ENCODE data around the gene HAVCR1.
A peak's percentile ranks its signal among the peaks of the same experiment; 100 is the strongest.
"Not testable (repeated sequence)": the region's sequence is repeated elsewhere in the genome, so short reads cannot be mapped to it uniquely, and the experiment has no call there.

The HAVCR1 gene

DNA sequence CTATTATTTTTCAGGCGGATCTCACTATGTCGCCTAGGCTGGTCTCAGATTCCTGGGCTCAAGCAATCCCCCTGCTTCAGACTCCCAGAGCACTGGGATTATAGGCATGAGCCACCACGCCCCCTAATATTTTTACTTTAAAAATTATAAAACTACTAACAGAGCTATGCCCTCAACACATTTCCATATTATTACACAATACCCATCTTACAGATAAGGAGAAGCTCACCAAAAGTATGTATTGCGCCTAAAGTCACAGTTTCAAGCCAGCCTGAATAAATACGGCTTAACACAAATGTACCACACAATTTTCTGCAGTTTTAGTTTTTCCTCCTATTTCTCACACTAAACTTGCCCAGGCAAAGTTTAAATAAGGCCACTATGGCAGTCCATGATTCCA is 9.9 kb upstream of the HAVCR1 start:
- Histone ChIP-seq H3K4me3 (ENCODE audit: low read depth, low read length) (no peak overlapping the region), H3K4me1 (ENCODE audit: control insufficient read depth, insufficient read depth, low read length) (no peaks in the 10 kb centered on the region), H3K9me3 (ENCODE audit: control insufficient read depth, insufficient read depth, low read depth, low read length) (no peaks in the 10 kb centered on the region), H3K27me3 (ENCODE audit: control insufficient read depth, insufficient read depth, low read length) (no peaks in the 10 kb centered on the region), H3K9ac (ENCODE audit: low read length) (no peak overlapping the region), H3K36me3 (ENCODE audit: control insufficient read depth, insufficient read depth, low read length) (no peaks in the 10 kb centered on the region), H3K27ac (ENCODE audit: low read depth, low read length) (no peak overlapping the region)

DNA sequence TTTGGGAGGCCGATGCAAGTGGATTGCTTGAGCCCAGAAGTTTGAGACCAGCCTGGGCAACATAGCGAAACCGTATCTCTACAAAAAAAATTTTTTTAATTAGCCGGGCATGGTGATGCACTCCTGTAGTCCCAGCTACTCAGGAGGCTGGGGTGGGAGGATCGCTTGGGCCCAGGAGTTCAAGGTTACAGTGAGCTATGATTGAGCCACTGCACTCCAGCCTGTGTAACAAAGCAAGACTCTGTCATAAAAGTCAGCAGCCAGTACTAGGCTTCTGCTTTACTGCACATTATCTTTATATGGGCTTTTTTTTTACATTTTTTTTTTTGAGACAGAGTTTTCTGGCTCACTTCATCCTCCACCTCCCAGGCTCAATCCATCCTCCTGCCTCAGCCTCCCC is 9.4 kb upstream of the HAVCR1 start:
- Histone ChIP-seq H3K36me3 (ENCODE audit: control insufficient read depth, insufficient read depth, low read length) (no peaks in the 10 kb centered on the region), H3K9me3 (ENCODE audit: control insufficient read depth, insufficient read depth, low read depth, low read length) (no peaks in the 10 kb centered on the region), H3K27ac (ENCODE audit: low read depth, low read length) (no peak overlapping the region), H3K4me1 (ENCODE audit: control insufficient read depth, insufficient read depth, low read length) (no peaks in the 10 kb centered on the region), H3K4me3 (ENCODE audit: low read depth, low read length) (no peak overlapping the region), H3K27me3 (ENCODE audit: control insufficient read depth, insufficient read depth, low read length) (no peaks in the 10 kb centered on the region), H3K9ac (ENCODE audit: low read length) (no peak overlapping the region)

DNA sequence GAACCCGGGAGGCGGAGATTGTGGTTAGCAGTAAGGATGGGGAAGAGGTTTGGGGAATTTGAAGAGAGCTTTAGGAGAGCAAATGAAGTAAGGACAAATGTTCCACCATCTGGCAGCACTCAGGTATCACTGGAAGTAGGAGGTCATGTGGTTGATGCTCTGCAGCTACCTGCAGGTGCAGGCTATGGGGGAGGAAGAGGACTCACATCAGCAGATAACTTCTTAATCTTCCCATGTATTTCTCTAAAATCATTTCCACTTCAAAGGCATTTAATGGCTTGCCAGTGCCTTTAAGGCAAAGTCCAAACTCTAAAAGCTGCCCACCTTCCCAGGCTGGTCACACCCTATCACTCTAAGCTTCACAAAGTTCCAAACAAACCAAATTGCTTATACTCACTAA is 8.1 kb upstream of the HAVCR1 start:
- no peaks in the 10 kb centered on the region for H3K36me3 ChIP-seq (ENCODE audit: control insufficient read depth, insufficient read depth, low read length)
- H3K4me3 ChIP-seq (ENCODE audit: low read depth, low read length), result no peak overlapping the region
- H3K9me3 ChIP-seq (ENCODE audit: control insufficient read depth, insufficient read depth, low read depth, low read length), result no peaks in the 10 kb centered on the region
- no peak overlapping the region for H3K27ac ChIP-seq (ENCODE audit: low read depth, low read length)
- H3K27me3 ChIP-seq (ENCODE audit: control insufficient read depth, insufficient read depth, low read length), result no peaks in the 10 kb centered on the region
- H3K9ac ChIP-seq (ENCODE audit: low read length), result no peak overlapping the region
- no peaks in the 10 kb centered on the region for H3K4me1 ChIP-seq (ENCODE audit: control insufficient read depth, insufficient read depth, low read length)

DNA sequence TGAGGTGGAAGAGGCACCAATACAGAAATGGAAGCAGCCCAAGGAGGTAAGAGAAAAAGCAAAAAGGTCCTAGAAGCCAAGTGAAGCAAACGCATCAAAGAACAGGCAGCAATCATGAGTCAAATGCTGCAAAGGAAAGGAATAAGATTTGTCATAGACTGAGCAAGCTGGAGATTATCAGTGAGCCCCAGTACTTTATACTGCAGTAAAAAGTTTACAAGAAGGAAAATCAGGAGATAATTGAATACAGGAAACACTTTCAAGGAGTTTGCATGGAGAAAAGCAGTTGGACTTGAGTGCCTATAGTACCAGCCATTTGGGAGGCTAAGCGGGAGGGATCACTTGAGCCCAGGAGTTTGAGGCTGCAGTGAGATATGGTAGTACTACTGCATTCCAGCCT is 7.2 kb upstream of the HAVCR1 start:
- H3K27me3 ChIP-seq (ENCODE audit: control insufficient read depth, insufficient read depth, low read length), result no peaks in the 10 kb centered on the region
- no peaks in the 10 kb centered on the region for H3K9me3 ChIP-seq (ENCODE audit: control insufficient read depth, insufficient read depth, low read depth, low read length)
- H3K9ac ChIP-seq (ENCODE audit: low read length), result no peak overlapping the region
- H3K36me3 ChIP-seq (ENCODE audit: control insufficient read depth, insufficient read depth, low read length), result no peaks in the 10 kb centered on the region
- no peaks in the 10 kb centered on the region for H3K4me1 ChIP-seq (ENCODE audit: control insufficient read depth, insufficient read depth, low read length)
- H3K27ac ChIP-seq (ENCODE audit: low read depth, low read length), result no peak overlapping the region
- no peak overlapping the region for H3K4me3 ChIP-seq (ENCODE audit: low read depth, low read length)

DNA sequence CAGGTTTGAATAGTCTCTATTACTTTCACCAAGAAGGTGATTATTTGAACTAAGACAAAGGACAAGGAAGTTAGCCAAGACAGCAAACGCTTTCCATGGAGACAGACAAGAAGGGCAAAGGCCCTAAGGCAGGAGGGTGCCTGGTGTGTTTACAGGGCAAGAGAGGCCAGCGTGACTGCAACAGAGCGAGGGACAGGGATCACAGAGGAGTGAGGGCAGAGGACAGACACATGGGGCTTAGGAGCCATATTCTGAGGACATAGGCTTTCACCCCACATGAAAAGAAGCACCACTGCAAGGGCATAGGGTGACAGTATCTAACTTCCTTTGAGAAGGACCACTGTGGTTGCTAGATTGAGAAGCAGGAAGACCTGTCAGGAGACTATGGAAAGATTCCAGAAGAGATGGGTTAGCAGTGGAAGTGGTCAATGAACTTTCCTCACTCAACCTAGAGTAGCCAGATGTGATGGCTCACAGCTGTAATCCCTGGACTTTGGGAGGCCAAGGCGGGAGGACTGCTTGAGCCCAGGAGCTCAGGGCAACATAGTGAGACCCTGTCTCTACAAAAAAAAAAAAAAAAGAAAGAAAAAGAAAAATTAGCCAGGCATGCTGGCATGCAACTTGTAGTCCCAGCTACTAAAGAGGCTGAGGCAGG is 5.0 kb upstream of the HAVCR1 start:
- Histone ChIP-seq H3K4me3 (ENCODE audit: low read depth, low read length) (no peak overlapping the region), H3K27ac (ENCODE audit: low read depth, low read length) (no peak overlapping the region), H3K27me3 (ENCODE audit: control insufficient read depth, insufficient read depth, low read length) (no peaks in the 10 kb centered on the region), H3K36me3 (ENCODE audit: control insufficient read depth, insufficient read depth, low read length) (no peaks in the 10 kb centered on the region), H3K9me3 (ENCODE audit: control insufficient read depth, insufficient read depth, low read depth, low read length) (no peaks in the 10 kb centered on the region), H3K4me1 (ENCODE audit: control insufficient read depth, insufficient read depth, low read length) (no peaks in the 10 kb centered on the region), H3K9ac (ENCODE audit: low read length) (no peak overlapping the region)

DNA sequence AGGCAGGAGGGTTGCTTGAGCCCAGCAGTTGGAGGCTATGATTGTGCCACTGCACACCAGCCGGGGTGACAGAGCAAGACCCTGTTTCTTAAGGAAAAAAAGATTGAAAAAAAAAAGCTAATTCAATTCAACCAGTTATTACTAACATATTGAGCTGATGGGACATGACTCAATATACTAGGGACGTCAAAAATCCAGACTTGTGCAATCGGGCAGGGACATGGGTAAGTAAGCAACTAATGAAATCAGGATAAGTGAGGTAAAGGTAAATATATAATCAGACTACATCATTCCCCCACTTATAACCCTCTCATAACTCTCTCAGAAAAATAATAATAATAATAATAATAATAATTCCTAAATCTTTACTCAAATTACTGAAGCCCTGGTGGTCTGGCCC is 975 bp upstream of the HAVCR1 start:
- H3K27ac ChIP-seq (ENCODE audit: low read depth, low read length), result no peak overlapping the region
- no peak overlapping the region for H3K9ac ChIP-seq (ENCODE audit: low read length)
- H3K4me1 ChIP-seq (ENCODE audit: control insufficient read depth, insufficient read depth, low read length), result no peaks in the 10 kb centered on the region
- H3K4me3 ChIP-seq (ENCODE audit: low read depth, low read length), result no peak overlapping the region
- no peaks in the 10 kb centered on the region for H3K27me3 ChIP-seq (ENCODE audit: control insufficient read depth, insufficient read depth, low read length)
- no peaks in the 10 kb centered on the region for H3K9me3 ChIP-seq (ENCODE audit: control insufficient read depth, insufficient read depth, low read depth, low read length)
- no peaks in the 10 kb centered on the region for H3K36me3 ChIP-seq (ENCODE audit: control insufficient read depth, insufficient read depth, low read length)

DNA sequence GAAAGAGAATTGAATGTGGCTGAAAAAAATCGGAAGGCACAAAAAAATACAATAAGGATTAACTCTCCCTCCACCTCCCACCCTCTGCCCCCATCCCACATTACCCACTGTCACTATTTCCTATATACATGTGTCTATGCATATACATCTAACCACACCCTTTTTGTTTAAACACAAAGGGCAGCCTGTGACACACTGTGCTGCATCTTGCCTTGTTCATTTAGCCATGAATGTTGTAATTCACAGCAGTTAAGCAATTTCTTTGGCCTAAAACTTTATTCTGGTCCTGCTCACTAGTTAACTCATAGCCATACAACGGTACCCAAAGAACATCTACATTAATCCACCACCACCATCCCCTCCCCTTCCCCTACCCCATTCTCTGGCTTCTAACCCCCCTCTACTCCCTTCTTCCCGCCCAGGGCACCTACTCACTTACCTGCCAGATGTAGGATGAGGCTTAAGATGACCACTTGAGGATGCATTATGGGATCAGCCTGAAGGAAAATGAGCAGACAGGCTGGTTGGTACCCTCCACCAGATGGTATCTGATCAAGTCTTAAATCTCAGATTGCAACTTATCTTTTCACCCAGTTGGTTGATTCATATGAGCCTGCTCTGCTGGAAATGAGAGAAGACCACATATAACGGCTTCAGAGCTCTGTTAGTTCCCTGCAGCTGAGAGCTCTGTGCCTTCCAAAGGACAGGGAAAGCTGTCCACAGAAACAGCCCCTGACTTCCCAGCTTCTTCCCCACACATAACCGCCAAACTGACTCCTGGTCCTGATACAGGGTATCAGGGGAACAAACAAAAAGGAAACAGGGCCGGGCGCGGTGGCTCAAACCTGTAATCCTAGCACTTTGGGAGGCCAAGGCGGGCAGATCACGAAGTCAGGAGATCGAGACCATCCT is 1.2 kb downstream of the HAVCR1 start:
- Histone ChIP-seq H3K9ac (ENCODE audit: low read length) (no peak overlapping the region), H3K4me3 (ENCODE audit: low read depth, low read length) (no peak overlapping the region), H3K36me3 (ENCODE audit: control insufficient read depth, insufficient read depth, low read length) (no peaks in the 10 kb centered on the region), H3K27ac (ENCODE audit: low read depth, low read length) (no peak overlapping the region), H3K27me3 (ENCODE audit: control insufficient read depth, insufficient read depth, low read length) (no peaks in the 10 kb centered on the region), H3K9me3 (ENCODE audit: control insufficient read depth, insufficient read depth, low read depth, low read length) (no peaks in the 10 kb centered on the region), H3K4me1 (ENCODE audit: control insufficient read depth, insufficient read depth, low read length) (no peaks in the 10 kb centered on the region)

DNA sequence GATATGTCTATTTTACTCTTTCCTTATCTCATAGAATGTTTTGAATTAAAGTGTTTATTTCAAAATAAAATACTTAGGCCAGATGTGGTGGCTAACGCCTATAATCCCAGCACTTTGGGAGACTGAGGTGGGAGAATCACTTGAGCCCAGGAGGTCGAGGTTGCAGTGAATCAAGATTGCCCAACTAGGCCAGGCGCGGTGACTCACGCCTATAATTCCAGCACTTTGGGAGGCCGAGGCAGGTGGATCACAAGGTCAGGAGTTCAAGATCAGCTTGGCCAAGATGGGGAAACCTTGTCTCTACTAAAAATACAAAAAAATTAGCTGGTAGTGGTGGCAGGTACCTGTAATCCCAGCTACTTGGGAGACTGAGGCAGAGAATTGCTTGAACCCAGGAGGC is 2.1 kb downstream of the HAVCR1 start:
- not testable (repeated sequence) for H3K9me3 ChIP-seq (ENCODE audit: control insufficient read depth, insufficient read depth, low read depth, low read length); H3K9ac ChIP-seq (ENCODE audit: low read length); H3K4me1 ChIP-seq (ENCODE audit: control insufficient read depth, insufficient read depth, low read length); H3K36me3 ChIP-seq (ENCODE audit: control insufficient read depth, insufficient read depth, low read length); H3K27ac ChIP-seq (ENCODE audit: low read depth, low read length); H3K27me3 ChIP-seq (ENCODE audit: control insufficient read depth, insufficient read depth, low read length); H3K4me3 ChIP-seq (ENCODE audit: low read depth, low read length)

DNA sequence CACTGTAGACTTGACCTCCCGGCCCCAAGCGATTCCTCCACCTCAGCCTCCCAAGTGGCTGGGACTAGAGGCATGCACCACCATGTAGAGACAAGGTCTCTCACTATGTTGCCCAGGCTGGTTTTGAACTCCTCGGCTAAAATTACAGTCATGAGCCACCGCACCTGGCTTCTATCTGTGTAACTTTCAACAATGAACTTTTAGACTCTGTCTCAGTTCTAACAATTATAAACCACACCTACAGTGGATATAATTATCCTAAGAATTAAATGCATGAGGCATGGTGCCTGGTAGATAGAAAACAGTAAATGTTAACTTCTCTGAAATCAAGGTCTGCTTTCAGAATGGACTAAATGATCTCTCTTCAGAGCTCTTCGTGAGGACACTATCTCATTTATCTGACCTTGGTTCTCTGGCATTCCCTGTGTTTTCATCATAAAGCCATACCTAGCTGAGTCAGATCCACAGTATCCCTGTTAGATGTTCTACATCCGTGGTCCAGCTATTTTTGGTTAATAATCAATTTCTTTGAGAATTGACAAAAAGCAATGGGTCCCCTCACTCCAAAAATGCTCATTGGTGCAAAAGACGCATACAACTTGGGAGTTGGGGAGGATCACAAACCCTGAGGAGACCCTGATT is 7.2 kb downstream of the HAVCR1 start:
- Histone ChIP-seq H3K9me3 (ENCODE audit: control insufficient read depth, insufficient read depth, low read depth, low read length) (no peaks in the 10 kb centered on the region; the same call in 1 of the 2 replicates), H3K4me1 (ENCODE audit: control insufficient read depth, insufficient read depth, low read length) (peaks cover 17% of the 10 kb centered on the region), H3K36me3 (ENCODE audit: control insufficient read depth, insufficient read depth, low read length) (no peaks in the 10 kb centered on the region), H3K27me3 (ENCODE audit: control insufficient read depth, insufficient read depth, low read length) (no peaks in the 10 kb centered on the region), H3K27ac (ENCODE audit: low read depth, low read length) (no peak overlapping the region), H3K9ac (ENCODE audit: low read length) (no peak overlapping the region), H3K4me3 (ENCODE audit: low read depth, low read length) (no peak overlapping the region)

DNA sequence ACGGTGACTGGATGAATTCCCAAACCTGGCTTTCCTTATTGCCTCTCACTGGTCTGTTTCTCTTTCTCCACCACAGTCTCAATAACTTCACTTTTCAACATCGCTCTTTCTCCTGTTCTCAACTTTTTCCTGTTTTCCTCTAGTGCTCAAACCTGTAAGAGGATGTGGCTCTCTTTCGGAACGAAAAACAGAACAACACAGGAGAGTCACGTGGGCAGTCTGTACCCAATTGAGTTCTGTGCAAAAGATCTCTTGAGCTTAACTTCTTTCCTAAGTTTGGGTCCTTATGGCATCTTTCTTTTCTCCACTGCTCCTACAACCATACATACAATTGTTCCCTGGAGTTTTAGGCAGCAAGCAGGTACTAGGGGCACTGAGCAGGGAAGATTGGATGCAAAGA is 8.9 kb downstream of the HAVCR1 start:
- Histone ChIP-seq H3K9ac (ENCODE audit: low read length) (peak overlapping the region; percentile 6), H3K36me3 (ENCODE audit: control insufficient read depth, insufficient read depth, low read length) (no peaks in the 10 kb centered on the region), H3K4me1 (ENCODE audit: control insufficient read depth, insufficient read depth, low read length) (peaks cover 17% of the 10 kb centered on the region), H3K9me3 (ENCODE audit: control insufficient read depth, insufficient read depth, low read depth, low read length) (no peaks in the 10 kb centered on the region; the same call in 1 of the 2 replicates), H3K4me3 (ENCODE audit: low read depth, low read length) (no peak overlapping the region), H3K27ac (ENCODE audit: low read depth, low read length) (peak overlapping the region; percentile 62; the same call in 1 of the 2 replicates), H3K27me3 (ENCODE audit: control insufficient read depth, insufficient read depth, low read length) (no peaks in the 10 kb centered on the region)

DNA sequence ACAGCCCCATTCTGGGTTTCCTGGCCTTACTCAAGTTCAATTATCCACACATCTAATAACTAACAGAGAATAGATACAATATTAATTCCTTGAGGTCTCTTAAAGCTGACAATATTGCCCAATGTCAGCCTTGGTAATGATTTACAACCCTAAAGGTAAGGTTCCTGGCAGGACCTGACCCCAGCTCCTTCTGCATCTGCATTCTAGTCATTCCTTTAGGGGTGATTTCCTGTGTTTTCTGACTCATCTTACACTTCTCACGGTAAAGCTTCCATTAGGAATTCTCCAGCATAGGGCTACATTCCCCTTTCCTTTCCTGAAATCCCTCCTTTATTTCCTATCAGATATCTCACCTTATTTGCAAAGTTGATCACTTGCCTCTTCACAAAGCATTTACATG is 9.3 kb downstream of the HAVCR1 start:
- Histone ChIP-seq H3K4me1 (ENCODE audit: control insufficient read depth, insufficient read depth, low read length) (peaks cover 17% of the 10 kb centered on the region), H3K27ac (ENCODE audit: low read depth, low read length) (peak overlapping the region; percentile 62; the same call in 1 of the 2 replicates), H3K27me3 (ENCODE audit: control insufficient read depth, insufficient read depth, low read length) (no peaks in the 10 kb centered on the region), H3K4me3 (ENCODE audit: low read depth, low read length) (no peak overlapping the region), H3K9me3 (ENCODE audit: control insufficient read depth, insufficient read depth, low read depth, low read length) (no peaks in the 10 kb centered on the region; the same call in 1 of the 2 replicates), H3K36me3 (ENCODE audit: control insufficient read depth, insufficient read depth, low read length) (no peaks in the 10 kb centered on the region), H3K9ac (ENCODE audit: low read length) (peak overlapping the region; percentile 6)

Measured in HUES6 (cell line).